GM12801 (cell line): ENCODE data around the gene CDK9.

Experiments
- TF ChIP-seq, protein P1 (sequence below): IDR thresholded peaks from one replicate; pipeline ENCODE4 v1.5.1; 2011; ENCODE audit warnings: control low read depth; ENCODE audit not compliant: insufficient read length; ENCODE audit errors: extremely low read depth

The CDK9 gene

DNA sequence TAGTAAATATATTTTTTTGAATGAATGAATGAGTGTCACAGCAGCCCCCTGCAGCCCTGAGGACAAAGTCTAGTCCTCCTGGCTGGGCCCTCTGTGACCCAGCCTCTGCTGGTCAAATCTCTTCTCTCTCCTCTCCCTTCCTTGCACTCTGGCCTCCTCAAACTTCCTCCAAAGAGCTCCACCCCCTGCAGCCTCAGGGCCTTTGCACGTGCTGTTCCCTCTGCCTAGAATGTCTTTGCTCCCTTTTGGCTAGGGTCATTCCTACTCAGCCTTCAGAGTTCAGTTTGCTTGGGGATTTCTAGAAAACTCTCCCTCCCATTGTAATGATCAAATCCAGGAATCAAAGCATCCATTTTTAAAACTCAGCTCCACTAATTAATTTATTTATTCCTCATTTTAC lies 20.4 kb upstream of the CDK9 start:
- TF ChIP-seq, protein P1, sequence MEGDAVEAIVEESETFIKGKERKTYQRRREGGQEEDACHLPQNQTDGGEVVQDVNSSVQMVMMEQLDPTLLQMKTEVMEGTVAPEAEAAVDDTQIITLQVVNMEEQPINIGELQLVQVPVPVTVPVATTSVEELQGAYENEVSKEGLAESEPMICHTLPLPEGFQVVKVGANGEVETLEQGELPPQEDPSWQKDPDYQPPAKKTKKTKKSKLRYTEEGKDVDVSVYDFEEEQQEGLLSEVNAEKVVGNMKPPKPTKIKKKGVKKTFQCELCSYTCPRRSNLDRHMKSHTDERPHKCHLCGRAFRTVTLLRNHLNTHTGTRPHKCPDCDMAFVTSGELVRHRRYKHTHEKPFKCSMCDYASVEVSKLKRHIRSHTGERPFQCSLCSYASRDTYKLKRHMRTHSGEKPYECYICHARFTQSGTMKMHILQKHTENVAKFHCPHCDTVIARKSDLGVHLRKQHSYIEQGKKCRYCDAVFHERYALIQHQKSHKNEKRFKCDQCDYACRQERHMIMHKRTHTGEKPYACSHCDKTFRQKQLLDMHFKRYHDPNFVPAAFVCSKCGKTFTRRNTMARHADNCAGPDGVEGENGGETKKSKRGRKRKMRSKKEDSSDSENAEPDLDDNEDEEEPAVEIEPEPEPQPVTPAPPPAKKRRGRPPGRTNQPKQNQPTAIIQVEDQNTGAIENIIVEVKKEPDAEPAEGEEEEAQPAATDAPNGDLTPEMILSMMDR: no peak

DNA sequence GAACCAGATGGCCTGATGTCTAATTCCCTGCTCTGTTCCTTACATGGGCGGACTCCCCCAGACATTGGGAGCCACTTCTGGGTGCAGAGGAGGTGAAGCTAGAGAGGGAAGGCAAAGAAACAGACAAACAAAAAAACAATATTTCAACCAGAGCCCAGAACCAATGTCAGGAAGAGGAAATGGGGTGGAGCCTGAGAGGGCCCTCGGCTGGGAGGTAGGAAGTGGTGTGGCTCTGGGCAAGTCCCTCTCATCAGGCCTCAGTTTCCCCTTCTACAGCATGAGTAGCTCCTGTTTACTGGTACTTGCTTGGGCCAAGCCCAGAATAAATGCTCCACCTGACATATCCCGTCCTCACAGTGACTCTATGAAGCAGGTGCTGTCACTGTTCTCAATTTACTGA lies 18.4 kb upstream of the CDK9 start:
- TF ChIP-seq, protein P1: no peak

DNA sequence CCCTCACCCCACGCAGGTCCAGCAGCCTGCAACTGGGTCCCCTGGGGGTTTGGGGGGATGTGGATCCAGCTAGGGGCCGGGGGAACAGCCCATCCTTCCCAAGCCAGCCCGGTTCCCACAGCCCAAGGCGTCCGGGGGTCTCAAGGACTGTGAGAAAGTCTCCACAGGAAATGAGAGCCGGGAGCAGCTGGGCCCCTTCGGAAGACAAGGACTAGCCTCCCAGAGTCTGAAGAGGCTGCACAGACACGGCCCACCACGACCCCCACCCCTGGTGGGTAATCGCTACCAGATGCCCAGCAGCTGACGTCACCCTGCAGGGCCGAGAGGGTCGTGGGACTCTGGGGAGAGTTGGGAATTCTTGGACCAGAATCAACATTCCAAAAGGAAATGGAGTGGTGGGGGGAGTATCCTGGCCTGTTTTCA lies 17.9 kb upstream of the CDK9 start:
- TF ChIP-seq, protein P1: no peak

DNA sequence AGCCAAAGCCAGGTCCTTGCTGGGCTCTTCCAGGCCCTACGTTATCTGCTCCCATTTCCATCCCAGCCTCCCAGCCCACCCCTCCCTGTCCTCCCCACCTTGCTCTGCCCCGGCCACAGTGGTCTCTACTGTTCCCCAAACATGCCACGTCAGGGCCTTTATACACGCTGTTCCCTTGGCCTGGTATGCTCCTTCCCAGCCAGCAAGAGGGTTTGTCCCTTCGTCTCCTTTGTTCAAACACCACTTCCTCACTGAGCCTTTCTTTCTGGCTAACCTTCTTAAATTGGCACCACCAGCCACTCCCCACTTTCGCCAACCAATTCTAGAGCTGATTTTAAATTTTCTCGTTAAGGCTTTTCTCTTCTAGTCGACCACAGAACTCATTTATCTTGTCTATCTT lies 17.1 kb upstream of the CDK9 start:
- TF ChIP-seq, protein P1: no peak

DNA sequence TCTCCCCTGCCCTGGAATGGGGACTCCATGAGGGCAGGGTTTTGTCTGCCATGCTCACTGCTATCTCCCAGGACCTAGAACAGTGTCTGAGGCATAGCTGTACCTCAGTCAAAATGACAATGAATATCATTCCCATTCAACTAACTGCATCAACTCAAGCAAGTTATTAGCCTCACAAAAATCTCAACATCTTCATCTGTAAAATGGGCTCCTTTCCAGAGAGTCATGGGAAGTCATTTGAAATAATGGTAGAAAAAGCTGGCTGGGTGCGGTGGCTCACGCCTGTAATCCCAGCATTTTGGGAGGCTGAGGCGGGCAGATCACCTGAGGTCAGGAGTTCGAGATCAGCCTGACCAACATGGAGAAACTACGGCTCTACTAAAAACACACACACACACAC lies 16.7 kb upstream of the CDK9 start:
- TF ChIP-seq, protein P1: no peak

DNA sequence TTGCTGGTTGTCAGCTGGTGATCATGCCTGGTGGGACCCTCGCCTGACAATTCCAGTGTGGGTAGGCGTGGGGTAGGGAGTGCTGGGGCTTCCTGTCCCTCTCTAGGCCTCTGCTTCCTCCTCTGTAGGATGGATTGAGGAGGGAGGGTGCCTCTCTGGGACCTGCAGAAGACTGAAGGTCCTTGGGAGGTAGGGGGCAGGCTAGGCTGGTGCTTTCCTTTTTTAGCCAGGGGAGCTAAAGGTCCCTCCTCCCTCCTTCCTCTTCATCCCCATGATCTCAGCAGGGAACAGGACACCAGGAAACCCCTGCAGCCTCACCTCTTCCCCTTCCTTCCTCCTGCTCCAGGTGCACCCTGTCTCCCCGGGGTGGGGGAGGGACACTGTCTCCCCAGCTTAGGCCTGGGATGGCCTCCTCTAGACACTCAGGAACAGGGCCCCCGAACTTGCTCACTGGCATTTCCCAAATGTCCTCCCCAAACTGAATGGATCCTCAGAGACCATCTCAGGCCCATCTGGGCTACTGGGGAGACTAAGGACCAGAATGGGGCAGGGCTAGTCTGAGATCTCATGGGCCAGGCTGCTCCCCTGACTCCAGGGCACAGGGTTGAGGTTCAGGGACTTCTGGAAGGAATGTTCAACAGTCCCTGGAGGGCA lies 15.8 kb upstream of the CDK9 start:
- TF ChIP-seq, protein P1: no peak

DNA sequence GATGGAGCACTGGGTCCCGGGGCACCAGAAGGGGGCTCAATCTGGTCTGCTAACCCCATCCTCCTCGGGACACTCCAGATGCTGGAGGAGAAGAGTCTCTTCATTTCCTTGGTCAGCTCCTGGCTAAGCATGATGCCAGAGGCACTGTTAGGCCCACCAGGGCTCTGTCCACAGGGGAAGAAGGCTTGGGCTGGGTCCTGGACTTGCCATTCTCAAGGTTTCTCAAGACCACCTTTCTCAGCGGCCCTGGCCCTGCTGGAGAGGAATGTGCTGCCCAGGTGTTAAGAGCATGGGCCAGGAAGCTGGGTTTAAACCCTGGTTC lies 15.3 kb upstream of the CDK9 start:
- TF ChIP-seq, protein P1: no peak

DNA sequence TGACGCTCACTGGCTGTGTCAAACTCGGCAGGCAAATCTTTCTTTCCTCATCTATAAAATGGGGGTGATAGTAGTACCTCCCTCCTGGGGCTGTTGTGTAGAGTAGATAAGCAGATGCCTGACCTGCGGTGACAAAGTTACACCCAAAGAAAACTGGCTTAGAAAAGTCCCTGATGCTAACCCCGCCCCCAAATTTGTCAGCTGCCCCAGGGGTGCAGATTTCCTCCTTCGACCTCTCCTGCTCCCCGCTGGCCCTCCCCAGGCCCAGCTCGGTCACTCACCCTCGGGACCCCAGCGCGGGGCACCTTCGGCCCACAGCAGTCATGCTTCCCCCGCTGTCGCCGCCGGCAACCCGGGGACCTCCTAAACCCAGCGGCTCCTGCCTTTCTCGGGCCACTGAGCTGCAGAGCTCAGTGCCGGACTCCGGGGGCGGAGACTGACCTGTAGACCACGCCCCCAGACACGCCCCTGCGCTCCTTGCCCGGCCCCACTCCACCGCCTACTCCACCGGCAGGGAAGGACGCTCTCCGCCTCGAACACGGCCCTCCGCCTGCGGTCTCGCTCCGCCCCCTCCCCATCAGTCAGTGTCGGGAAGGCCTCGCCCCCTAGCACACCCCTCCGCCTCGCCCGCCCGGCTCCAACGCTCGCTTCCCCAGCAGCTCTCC lies 14.8 kb upstream of the CDK9 start:
- TF ChIP-seq, protein P1: no peak
